IMR-90 (cell line): ENCODE results near the gene NR5A1. TPM values are rescaled to one million over a fixed set of nuclear protein-coding genes. Genes with fewer than 3 reads are reported as not detected.
A peak's percentile ranks its signal among the peaks of the same experiment; 100 is the strongest.

Source experiments
- ATAC-seq: fragments of 200-7000 bp; cut with Tn5 transposase; 2 replicates; pipeline ENCODE4 v1.9.1; 2020; ENCODE audit warnings: low read depth, mild to moderate bottlenecking, moderate library complexity
- BruUV-seq: library from RNA; stranded (reverse); fragments of 400-500 nt; replicated peaks from 2 replicates; lab custom pipeline; 2021; lab: Mats Ljungman, UMichigan
- CTCF ChIA-PET: fragments of 300-600 bp; formaldehyde crosslinking; extraction: SDS; loops from one replicate; lab custom pipeline; 2021; ENCODE audit warnings: antibody characterized with exemption; lab: Yijun Ruan, JAX
- POLR2A ChIA-PET: fragments of 300-600 bp; sonication (Branson Sonifier 250); formaldehyde crosslinking; loops from one replicate; lab custom pipeline; 2022; ENCODE audit warnings: antibody characterized with exemption; ENCODE audit not compliant: unreplicated experiment; lab: Charles Lee
- DNase-seq: peaks from one replicate; pipeline ENCODE4 v3.0.0; 2013
- H2AFZ ChIP-seq: replicated peaks from 2 replicates; pipeline ENCODE3; 2013; ENCODE audit warnings: low read length, mild to moderate bottlenecking; ENCODE audit not compliant: poor library complexity
- H2AK5ac ChIP-seq: 2 replicates; pipeline ENCODE4 v1.6.1; 2013; ENCODE audit warnings: low read depth, low read length, inconsistent platforms
- H2AK9ac ChIP-seq: replicated peaks from 2 replicates; pipeline ENCODE3; 2013; ENCODE audit warnings: mild to moderate bottlenecking, low read depth, low read length, moderate library complexity; ENCODE audit not compliant: poor library complexity
- H2BK120ac ChIP-seq: 2 replicates; pipeline ENCODE4 v1.6.1; 2013; ENCODE audit warnings: low read depth, low read length, inconsistent platforms
- H2BK15ac ChIP-seq: 3 replicates; pipeline ENCODE4 v1.6.1; 2013; ENCODE audit warnings: low read depth, low read length, inconsistent platforms
- H2BK20ac ChIP-seq: 2 replicates; pipeline ENCODE4 v1.6.1; 2013; ENCODE audit warnings: low read depth, mild to moderate bottlenecking, inconsistent platforms, low read length, moderate library complexity
- H2BK5ac ChIP-seq: 2 replicates; pipeline ENCODE4 v1.6.1; 2013; ENCODE audit warnings: mild to moderate bottlenecking, low read depth, low read length, inconsistent platforms; ENCODE audit not compliant: poor library complexity, severe bottlenecking
- H3K14ac ChIP-seq: replicated peaks from 2 replicates; pipeline ENCODE4 v1.6.1; 2013; ENCODE audit warnings: low read depth, low read length, inconsistent platforms
- H3K18ac ChIP-seq: 2 replicates; pipeline ENCODE4 v1.6.1; 2013; ENCODE audit warnings: low read depth, low read length, control low read depth
- H3K23ac ChIP-seq: 2 replicates; pipeline ENCODE4 v1.6.1; 2013; ENCODE audit warnings: low read depth, low read length, inconsistent platforms
- H3K27ac ChIP-seq: 2 replicates; pipeline ENCODE4 v1.5.1; 2013; ENCODE audit warnings: mild to moderate bottlenecking, control low read depth, low read length; ENCODE audit not compliant: insufficient read depth
- H3K27me3 ChIP-seq: 2 replicates; pipeline ENCODE4 v1.6.1; 2013; ENCODE audit warnings: low read length; ENCODE audit not compliant: control insufficient read depth, insufficient read depth
- H3K36me3 ChIP-seq: 2 replicates; pipeline ENCODE4 v1.6.1; 2013; ENCODE audit warnings: low read length, mixed read lengths; ENCODE audit not compliant: control insufficient read depth, insufficient read depth
- H3K4ac ChIP-seq: 2 replicates; pipeline ENCODE4 v1.6.1; 2013; ENCODE audit warnings: low read depth, low read length, inconsistent platforms
- H3K4me1 ChIP-seq: 2 replicates; pipeline ENCODE4 v1.6.1; 2013; ENCODE audit warnings: low read length, mixed read lengths; ENCODE audit not compliant: control insufficient read depth, insufficient read depth
- H3K4me2 ChIP-seq: 2 replicates; pipeline ENCODE4 v1.6.1; 2013; ENCODE audit warnings: low read depth, mild to moderate bottlenecking, control low read depth, low read length, moderate library complexity
- H3K4me3 ChIP-seq: 2 replicates; pipeline ENCODE4 v1.5.1; 2013; ENCODE audit warnings: low read depth, mild to moderate bottlenecking, control low read depth, low read length, moderate library complexity; ENCODE audit not compliant: insufficient read depth
- H3K56ac ChIP-seq: 2 replicates; pipeline ENCODE4 v1.6.1; 2013; ENCODE audit warnings: low read length, inconsistent platforms; ENCODE audit not compliant: insufficient read depth; ENCODE audit errors: extremely low read depth
- H3K79me1 ChIP-seq, 2 experiments: 2 replicates each; pipeline ENCODE4 v1.6.1; 2013; ENCODE audit warnings: low read length in 2 of 2, inconsistent platforms in 1 of 2, low read depth in 1 of 2
- H3K9ac ChIP-seq: 2 replicates; pipeline ENCODE4 v1.6.1; 2013; ENCODE audit warnings: low read depth, low read length, control low read depth
- H3K9me1 ChIP-seq: 2 replicates; pipeline ENCODE4 v1.6.1; 2013; ENCODE audit warnings: low read length, inconsistent platforms; ENCODE audit not compliant: insufficient read depth
- H3K9me3 ChIP-seq: 2 replicates; pipeline ENCODE4 v1.6.1; 2013; ENCODE audit warnings: low read length; ENCODE audit not compliant: control insufficient read depth, insufficient read depth
- H4K20me1 ChIP-seq: 2 replicates; pipeline ENCODE4 v1.6.1; 2013; ENCODE audit warnings: low read length, inconsistent platforms; ENCODE audit not compliant: insufficient read depth
- H4K5ac ChIP-seq: 2 replicates; pipeline ENCODE4 v1.6.1; 2013; ENCODE audit warnings: mild to moderate bottlenecking, low read depth, low read length, control low read depth
- H4K8ac ChIP-seq, 2 experiments: 2 replicates each; pipeline ENCODE4 v1.6.1; 2013; ENCODE audit warnings: low read depth in 2 of 2, low read length in 2 of 2, control low read depth in 1 of 2, inconsistent platforms in 1 of 2
- H4K91ac ChIP-seq: 2 replicates; pipeline ENCODE4 v1.6.1; 2013; ENCODE audit warnings: low read depth, low read length, inconsistent platforms; ENCODE audit not compliant: insufficient read depth
- FOS ChIP-seq: fragments of 150-350 bp; IDR thresholded peaks from 2 replicates; pipeline ENCODE4 v1.6.1; 2016; ENCODE audit warnings: low read depth, low read length
- WGBS, 2 experiments: methylation state at CpG; one replicate each; pipeline versions ENCODE4 v1.1.5 to v1.1.7; 2013; ENCODE audit warnings: missing lambda C conversion rate in 2 of 2; ENCODE audit not compliant: insufficient read length in 1 of 2; ENCODE audit errors: extremely low coverage in 2 of 2; 5-methylcytosine and 5-hydroxymethylcytosine counted together
- dilution Hi-C: fragments of 300-500 bp; cut with HindIII; formaldehyde crosslinking; loops from one replicate; pipeline ENCODE4 v1.14.3; 2018; ENCODE audit warnings: low sequenced_read_pairs; ENCODE audit not compliant: unreplicated experiment
- in situ Hi-C: fragments of 300-500 bp; cut with MboI; formaldehyde crosslinking; loops from 3 replicates; pipeline ENCODE4 v1.14.3; 2019; ENCODE audit warnings: low sequenced_read_pairs, inconsistent platforms, mixed read lengths
- intact Hi-C: fragments of 100-400 bp; cut with micrococcal nuclease; formaldehyde crosslinking; loops from 2 replicates; pipeline ENCODE4 v1.10.0; 2022
- polyA plus RNA-seq, 3 experiments: library from polyadenylated mRNA; depleted of rRNA; stranded (reverse); fragments of >200 nt; gene quantifications; 2 replicates each; pipeline ENCODE4 v1.2.3, GENCODE V29; 2012; ENCODE audit warnings: low replicate concordance in 1 of 3
- total RNA-seq: library from RNA; depleted of rRNA; stranded (reverse); fragments of >200 nt; gene quantifications from 2 replicates; pipeline ENCODE4 v1.2.3, GENCODE V29; 2012

NR5A1 gene
- total and polyA plus RNA-seq, 2 of the 4 experiments (the other 2 are of a cell fraction), result not detected

GRCh38 chr9:124478354-124478753 is 28.8 kb downstream of the NR5A1 start:
- Histone ChIP-seq H2BK5ac (no peak overlapping the region), H3K4me1 (no peaks in the 10 kb centered on the region), H2AK5ac (no peak overlapping the region), H4K5ac (no peak overlapping the region), H3K36me3 (no peaks in the 10 kb centered on the region), H4K8ac (no peak overlapping the region), H3K18ac (no peak overlapping the region), H3K14ac (no peak overlapping the region), H3K27me3 (peaks cover 79% of the 10 kb centered on the region), H3K4me3 (no peak overlapping the region), H3K4ac (no peak overlapping the region), H2AK9ac (no peak overlapping the region), H3K56ac (no peak overlapping the region), H3K9me1 (0 out of 2 replicates have a peak, but pooled peaks cover 3% of the 10 kb centered on the region), H4K91ac (no peak overlapping the region), H3K23ac (no peak overlapping the region), H2BK15ac (no peak overlapping the region), H3K9ac (no peak overlapping the region), H3K4me2 (no peak overlapping the region), H3K27ac (no peak overlapping the region), H2BK120ac (no peak overlapping the region), H3K79me1 (no peaks in the 10 kb centered on the region), H2BK20ac (no peak overlapping the region), H4K20me1 (no peaks in the 10 kb centered on the region), H3K9me3 (no peaks in the 10 kb centered on the region), H2AFZ (peak overlapping the region; percentile 13)
- CTCF ChIA-PET, result no interaction called here
- no TSS peak for BruUV-seq
- POLR2A ChIA-PET, result no interaction called here
- dilution Hi-C loops, result no loop called here
- WGBS, 2 experiments, result 100% methylated on average over 1 of the region's 12 CpGs; no CpG with 5 or more reads in 1 of the 2 experiments
- no peak for TF ChIP-seq FOS
- intact Hi-C loops, result no loop called here
- DNase-seq (no peak), ATAC-seq (no peak)
- in situ Hi-C loops, result no loop called here
